GM19240 (cell line): ENCODE data around the gene MATN1.

Experiments
- DNase-seq: peaks from one replicate; pipeline ENCODE4 v3.0.0; 2011; ENCODE audit warnings: low spot score; ENCODE audit not compliant: insufficient read length

The MATN1 gene

GRCh38 chr1:30664103-30664755 is 59.2 kb downstream of the MATN1 start:
- no peak for DNase-seq

- no peak for DNase-seq
Measured at GRCh38 chr1:30663596-30664091, 59.7 kb downstream of the MATN1 start.

GRCh38 chr1:30662291-30662840 is 61.0 kb downstream of the MATN1 start:
- no peak for DNase-seq

- DNase-seq: no peak
Measured at GRCh38 chr1:30661311-30661710, 62.1 kb downstream of the MATN1 start.
